DOHH2 (cell line): ENCODE measurements around the gene POLK.

Experiments
- H3F3A ChIP-seq: fragments of 200-600 bp; sonication (generic), shearing (Covaris generic); 2 replicates; pipeline ENCODE4 v1.6.0; 2016; ENCODE audit warnings: antibody characterized with exemption, mild to moderate bottlenecking; ENCODE audit not compliant: control insufficient read depth, insufficient read depth
- H3K27ac ChIP-seq: fragments of 200-600 bp; sonication (generic); 2 replicates; pipeline ENCODE4 v1.5.1; 2014; ENCODE audit warnings: low read depth, mild to moderate bottlenecking, low read length, moderate library complexity
- H3K27me3 ChIP-seq: fragments of 200-600 bp; sonication (generic); 2 replicates; pipeline ENCODE4 v1.6.1; 2014; ENCODE audit warnings: mild to moderate bottlenecking, low read length, mixed read lengths; ENCODE audit not compliant: control insufficient read depth
- H3K36me3 ChIP-seq: fragments of 200-600 bp; sonication (generic); 2 replicates; pipeline ENCODE4 v1.6.1; 2014; ENCODE audit warnings: mild to moderate bottlenecking, low read length, moderate library complexity, mixed read lengths; ENCODE audit not compliant: control insufficient read depth
- H3K4me1 ChIP-seq: fragments of 200-600 bp; sonication (generic); 2 replicates; pipeline ENCODE4 v1.6.1; 2014; ENCODE audit warnings: mild to moderate bottlenecking, low read length, mixed read lengths; ENCODE audit not compliant: control insufficient read depth
- H3K4me2 ChIP-seq: fragments of 200-600 bp; sonication (generic); 2 replicates; pipeline ENCODE4 v1.6.0; 2014; ENCODE audit warnings: mild to moderate bottlenecking, low read length, moderate library complexity
- H3K4me3 ChIP-seq: fragments of 200-600 bp; sonication (generic); 2 replicates; pipeline ENCODE4 v1.5.1; 2014; ENCODE audit warnings: mild to moderate bottlenecking, low read length, mixed read lengths
- H3K79me2 ChIP-seq: fragments of 200-600 bp; sonication (generic); 2 replicates; pipeline ENCODE4 v1.6.1; 2014; ENCODE audit warnings: mild to moderate bottlenecking, low read length, mixed read lengths; ENCODE audit not compliant: control insufficient read depth
- H3K9me2 ChIP-seq: fragments of 200-600 bp; sonication (generic); replicated peaks from 2 replicates; pipeline ENCODE4 v1.6.1; 2014; ENCODE audit warnings: mild to moderate bottlenecking, low read length, mixed read lengths; ENCODE audit not compliant: control insufficient read depth
- H3K9me3 ChIP-seq: fragments of 200-600 bp; sonication (generic); 2 replicates; pipeline ENCODE4 v1.6.1; 2014; ENCODE audit warnings: antibody characterized with exemption, low read length, mixed read lengths; ENCODE audit not compliant: control insufficient read depth, insufficient read depth
- H4K20me1 ChIP-seq: fragments of 200-600 bp; sonication (generic); 2 replicates; pipeline ENCODE4 v1.6.0; 2014; ENCODE audit warnings: low read depth, mild to moderate bottlenecking, antibody characterized with exemption, low read length, moderate library complexity; ENCODE audit not compliant: control insufficient read depth, insufficient read depth
- EZH2phosphoT487 ChIP-seq: fragments of 200-600 bp; sonication (generic); IDR thresholded peaks from 2 replicates; pipeline ENCODE4 v1.6.1; 2017; ENCODE audit warnings: borderline replicate concordance, mild to moderate bottlenecking, antibody characterized with exemption, low read length, moderate library complexity, mixed read lengths
- TF ChIP-seq, protein P1 (sequence below): fragments of 200-600 bp; sonication (generic); IDR thresholded peaks from one replicate; pipeline ENCODE4 v1.5.1; 2014; ENCODE audit warnings: antibody characterized with exemption, mild to moderate bottlenecking, low read depth, low read length; ENCODE audit not compliant: poor library complexity, severe bottlenecking

Gene POLK

DNA sequence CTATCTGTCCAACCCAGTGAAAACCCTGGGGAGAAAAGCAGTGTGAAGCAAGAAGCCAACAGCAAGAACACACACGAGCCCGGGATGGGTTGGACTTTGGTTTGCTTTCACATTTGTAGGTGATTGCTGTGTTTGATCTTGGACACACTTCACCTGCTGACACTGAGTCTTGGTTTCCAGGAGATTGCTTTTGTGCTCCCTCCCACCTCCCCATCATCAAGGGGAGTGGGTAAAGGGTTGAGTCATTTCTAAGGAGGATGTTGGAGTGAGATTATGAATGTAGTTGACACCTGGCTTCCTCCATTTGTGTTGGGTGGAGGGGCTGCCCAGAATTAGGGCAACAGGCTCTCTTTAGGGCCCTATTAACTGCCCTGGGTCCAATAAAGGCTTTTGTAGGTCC lies 137.0 kb downstream of the POLK start:
- Histone ChIP-seq H3K36me3 (no peaks in the 10 kb centered on the region), H3K4me3 (no peak overlapping the region), H3F3A (no peaks in the 10 kb centered on the region), H3K4me2 (no peak overlapping the region), H3K27me3 (no peaks in the 10 kb centered on the region), H3K79me2 (no peaks in the 10 kb centered on the region), H3K9me2 (no peaks in the 10 kb centered on the region), H3K9me3 (no peaks in the 10 kb centered on the region), H4K20me1 (no peaks in the 10 kb centered on the region), H3K4me1 (no peaks in the 10 kb centered on the region), H3K27ac (no peak overlapping the region)
- no peak for TF ChIP-seq EZH2phosphoT487
- TF ChIP-seq, protein P1, sequence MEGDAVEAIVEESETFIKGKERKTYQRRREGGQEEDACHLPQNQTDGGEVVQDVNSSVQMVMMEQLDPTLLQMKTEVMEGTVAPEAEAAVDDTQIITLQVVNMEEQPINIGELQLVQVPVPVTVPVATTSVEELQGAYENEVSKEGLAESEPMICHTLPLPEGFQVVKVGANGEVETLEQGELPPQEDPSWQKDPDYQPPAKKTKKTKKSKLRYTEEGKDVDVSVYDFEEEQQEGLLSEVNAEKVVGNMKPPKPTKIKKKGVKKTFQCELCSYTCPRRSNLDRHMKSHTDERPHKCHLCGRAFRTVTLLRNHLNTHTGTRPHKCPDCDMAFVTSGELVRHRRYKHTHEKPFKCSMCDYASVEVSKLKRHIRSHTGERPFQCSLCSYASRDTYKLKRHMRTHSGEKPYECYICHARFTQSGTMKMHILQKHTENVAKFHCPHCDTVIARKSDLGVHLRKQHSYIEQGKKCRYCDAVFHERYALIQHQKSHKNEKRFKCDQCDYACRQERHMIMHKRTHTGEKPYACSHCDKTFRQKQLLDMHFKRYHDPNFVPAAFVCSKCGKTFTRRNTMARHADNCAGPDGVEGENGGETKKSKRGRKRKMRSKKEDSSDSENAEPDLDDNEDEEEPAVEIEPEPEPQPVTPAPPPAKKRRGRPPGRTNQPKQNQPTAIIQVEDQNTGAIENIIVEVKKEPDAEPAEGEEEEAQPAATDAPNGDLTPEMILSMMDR, result no peak
